ENCODE results near the gene VPS9D1. TPM values are rescaled to one million over a fixed set of nuclear protein-coding genes. Genes with fewer than 3 reads are reported as not detected.

VPS9D1 gene
- polyA plus RNA-seq, 3 donors: 1.2 to 29.7 (median 1.6) TPM

GRCh38 chr16:89764711-89765201, 44.1 kb upstream of the VPS9D1 start:
- no peaks in the 10 kb centered on the region for H4K20me1 ChIP-seq (ENCODE audit: insufficient read depth, low read length)
- Mint-ChIP-seq H3K36me3 (peaks cover 23 to 35% of the 10 kb centered on the region in 2 donors), H3K4me1 (peaks cover 45% of the 10 kb centered on the region), H3K27me3 (ENCODE audit: low read depth in 3 of 3) (no peaks in the 10 kb centered on the region), H3K27ac (peak overlapping the region; percentile 94 to 99 (median 98)), H3K4me3 (peak overlapping the region; percentile 89 to 97), H3K9me3 (no peaks in the 10 kb centered on the region)
- DNase-seq: peak; percentile 87 to 93 (median 92)
- TF ChIP-seq CTCF (IDR thresholded peaks at IDR 0.05): no peak
- 2% methylated on average over 11 of the region's 18 CpGs for WGBS (ENCODE audit: insufficient coverage)
- H3K9ac ChIP-seq (ENCODE audit: insufficient read depth, low read length, poor library complexity, severe bottlenecking): peak overlapping the region; percentile 75
- peak overlapping the region; percentile 93 for H2AFZ ChIP-seq (ENCODE audit: insufficient read depth, low read depth, low read length, poor library complexity, severe bottlenecking)
- peaks cover 7 to 21% of the 10 kb centered on the region in 2 donors for H3K36me3 ChIP-seq (replicated peaks in 1 of 2; ENCODE audit: control insufficient read depth in 1 of 2, insufficient read depth in 2 of 2, low read length in 2 of 2)
- peak overlapping the region; percentile 38 to 96 (median 95) for H3K4me3 ChIP-seq (replicated peaks in 1 of 3; ENCODE audit: low read depth in 2 of 3, low read length in 3 of 3)
- H3K4me1 ChIP-seq (ENCODE audit: control insufficient read depth in 1 of 2, insufficient read depth in 2 of 2, low read length in 2 of 2): peaks cover 32 to 52% of the 10 kb centered on the region in 2 donors
- H3K9me3 ChIP-seq (replicated peaks in 1 of 2; ENCODE audit: control insufficient read depth in 1 of 2, insufficient read depth in 1 of 2, low read length in 2 of 2): no peaks in the 10 kb centered on the region
- H3K79me2 ChIP-seq (ENCODE audit: insufficient read depth, low read length): peaks cover 32% of the 10 kb centered on the region
- H3K27ac ChIP-seq (ENCODE audit: low read depth in 1 of 2, low read length in 2 of 2): peak overlapping the region; percentile 87 to 99
- intact Hi-C loops (cut with micrococcal nuclease): loop anchor here in 1 of 2 donors (5.0 kb wide), 1 partner anchor 42 kb away; the partner anchor contains the start of genes VPS9D1 and ZNF276
- peak overlapping the region; percentile 89 for H3K4me2 ChIP-seq (replicated peaks; ENCODE audit: extremely low read depth, low read length, poor library complexity, severe bottlenecking)
- no peaks in the 10 kb centered on the region for H3K27me3 ChIP-seq (ENCODE audit: control insufficient read depth in 2 of 2, insufficient read depth in 2 of 2, low read length in 2 of 2)

GRCh38 chr16:89761304-89761922, 40.7 kb upstream of the VPS9D1 start:
- Mint-ChIP-seq H3K27me3 (ENCODE audit: low read depth in 3 of 3) (no peaks in the 10 kb centered on the region), H3K4me3 (peak overlapping the region; percentile 76 to 94), H3K27ac (peak overlapping the region; percentile 63 to 91 (median 83)), H3K4me1 (peaks cover 48% of the 10 kb centered on the region), H3K9me3 (no peaks in the 10 kb centered on the region), H3K36me3 (peaks cover 36 to 44% of the 10 kb centered on the region in 2 donors)
- Histone ChIP-seq H3K27me3 (ENCODE audit: control insufficient read depth in 2 of 2, insufficient read depth in 2 of 2, low read length in 2 of 2) (no peaks in the 10 kb centered on the region), H2AFZ (ENCODE audit: insufficient read depth, low read depth, low read length, poor library complexity, severe bottlenecking) (peak overlapping the region; percentile 69), H3K4me2 (replicated peaks; ENCODE audit: extremely low read depth, low read length, poor library complexity, severe bottlenecking) (peak overlapping the region; percentile 73), H3K4me1 (ENCODE audit: control insufficient read depth in 1 of 2, insufficient read depth in 2 of 2, low read length in 2 of 2) (peaks cover 32 to 53% of the 10 kb centered on the region in 2 donors), H3K9ac (ENCODE audit: insufficient read depth, low read length, poor library complexity, severe bottlenecking) (peak overlapping the region; percentile 63), H3K79me2 (ENCODE audit: insufficient read depth, low read length) (peaks cover 44% of the 10 kb centered on the region), H4K20me1 (ENCODE audit: insufficient read depth, low read length) (no peaks in the 10 kb centered on the region), H3K27ac (ENCODE audit: low read depth in 1 of 2, low read length in 2 of 2) (peak overlapping the region; percentile 14 to 76), H3K4me3 (replicated peaks in 1 of 3; ENCODE audit: low read depth in 2 of 3, low read length in 3 of 3) (peak overlapping the region; percentile 41 to 79 (median 75)), H3K9me3 (replicated peaks in 1 of 2; ENCODE audit: control insufficient read depth in 1 of 2, insufficient read depth in 1 of 2, low read length in 2 of 2) (no peaks in the 10 kb centered on the region), H3K36me3 (replicated peaks in 1 of 2; ENCODE audit: control insufficient read depth in 1 of 2, insufficient read depth in 2 of 2, low read length in 2 of 2) (peaks cover 27 to 41% of the 10 kb centered on the region in 2 donors)
- intact Hi-C loops (cut with micrococcal nuclease): loop anchor here (2.0 to 5.0 kb wide), 2 partner anchors 39 to 41 kb away; partner anchors contain the start of genes VPS9D1 (in 2 of the 2) and ZNF276 (in 2 of the 2)
- no peak for TF ChIP-seq CTCF (IDR thresholded peaks at IDR 0.05)
- WGBS (ENCODE audit: insufficient coverage): 17% methylated on average over 3 of the region's 17 CpGs
- peak in 1 of 3 donors; percentile 17 for DNase-seq

Data from CD14-positive monocyte (primary cell).